Glutamatergic neuron (in vitro differentiated cells): ENCODE results near the gene MFAP2. TPM values are rescaled to one million over a fixed set of nuclear protein-coding genes. Genes with fewer than 3 reads are reported as not detected.

Source experiments
- DNase-seq: peaks from one replicate; pipeline ENCODE4 v3.0.0; 2022
- H3K27ac Mint-ChIP-seq: one replicate; pipeline ENCODE4 v1.8.0; 2020; ENCODE audit warnings: mild to moderate bottlenecking, mixed read lengths, inconsistent platforms; ENCODE audit not compliant: unreplicated experiment
- H3K27me3 Mint-ChIP-seq: one replicate; pipeline ENCODE4 v1.8.0; 2020; ENCODE audit warnings: mild to moderate bottlenecking, moderate library complexity, mixed read lengths, inconsistent platforms; ENCODE audit not compliant: unreplicated experiment
- H3K36me3 Mint-ChIP-seq: one replicate; pipeline ENCODE4 v1.8.0; 2020; ENCODE audit warnings: mild to moderate bottlenecking, mixed read lengths, inconsistent platforms; ENCODE audit not compliant: unreplicated experiment
- H3K4me1 Mint-ChIP-seq: one replicate; pipeline ENCODE4 v1.8.0; 2020; ENCODE audit warnings: mild to moderate bottlenecking, low read depth, mixed read lengths, inconsistent platforms; ENCODE audit not compliant: unreplicated experiment
- H3K4me3 Mint-ChIP-seq: one replicate; pipeline ENCODE4 v1.8.0; 2020; ENCODE audit warnings: mild to moderate bottlenecking, mixed read lengths, inconsistent platforms; ENCODE audit not compliant: unreplicated experiment
- H3K9me3 Mint-ChIP-seq: one replicate; pipeline ENCODE4 v1.8.0; 2020; ENCODE audit warnings: mild to moderate bottlenecking, moderate library complexity, mixed read lengths, inconsistent platforms; ENCODE audit not compliant: unreplicated experiment
- CTCF ChIP-seq: fragments of 200-600 bp; sonication (generic); IDR thresholded peaks from one replicate; pipeline ENCODE4 v1.5.0; 2021; ENCODE audit not compliant: partially characterized antibody, unreplicated experiment
- total RNA-seq: library from RNA; stranded (reverse); fragmentation: NEBNext Ultra II Directional; extraction: Animal tissue kit (Norgen Biotek cat#: 25700); gene quantifications from one replicate; pipeline ENCODE4 v1.2.1, GENCODE V29; 2021; ENCODE audit not compliant: unreplicated experiment

MFAP2 gene
- total RNA-seq, 1 donor from 2014 or later, result 2.1 TPM

GRCh38 chr1:16978567-16979474 lies 1.6 kb downstream of the MFAP2 start:
- no peak for DNase-seq
- H3K4me1 Mint-ChIP-seq, result peaks cover 2% of the 10 kb centered on the region
- no peak overlapping the region for H3K27ac Mint-ChIP-seq

GRCh38 chr1:16978139-16978538 lies 2.3 kb downstream of the MFAP2 start:
- TF ChIP-seq CTCF, result no peak
- no peaks in the 10 kb centered on the region for H3K9me3 Mint-ChIP-seq
- peaks cover 2% of the 10 kb centered on the region for H3K4me1 Mint-ChIP-seq
- DNase-seq, result no peak
- H3K36me3 Mint-ChIP-seq, result no peaks in the 10 kb centered on the region
- H3K27me3 Mint-ChIP-seq, result peaks cover 22% of the 10 kb centered on the region
- H3K27ac Mint-ChIP-seq, result no peak overlapping the region
- no peak overlapping the region for H3K4me3 Mint-ChIP-seq

More at GRCh38 chr1:16978567-16979474, 1.6 kb downstream of the MFAP2 start:
- no peaks in the 10 kb centered on the region for H3K36me3 Mint-ChIP-seq
- H3K9me3 Mint-ChIP-seq, result no peaks in the 10 kb centered on the region
- no peak overlapping the region for H3K4me3 Mint-ChIP-seq
- H3K27me3 Mint-ChIP-seq, result peaks cover 20% of the 10 kb centered on the region
- TF ChIP-seq CTCF, result no peak

- Mint-ChIP-seq H3K4me1 (peaks cover 2% of the 10 kb centered on the region), H3K4me3 (no peak overlapping the region), H3K27me3 (peaks cover 22% of the 10 kb centered on the region), H3K9me3 (no peaks in the 10 kb centered on the region), H3K36me3 (no peaks in the 10 kb centered on the region), H3K27ac (no peak overlapping the region)
- no peak for TF ChIP-seq CTCF
- no peak for DNase-seq
These were observed 3.0 kb downstream of the MFAP2 start for GRCh38 chr1:16977377-16977776.

- H3K27me3 Mint-ChIP-seq, result peaks cover 22% of the 10 kb centered on the region
- no peak overlapping the region for H3K27ac Mint-ChIP-seq
- H3K4me1 Mint-ChIP-seq, result peaks cover 2% of the 10 kb centered on the region
- H3K4me3 Mint-ChIP-seq, result no peak overlapping the region
- no peaks in the 10 kb centered on the region for H3K36me3 Mint-ChIP-seq
- DNase-seq, result no peak
- no peaks in the 10 kb centered on the region for H3K9me3 Mint-ChIP-seq
- no peak for TF ChIP-seq CTCF
These were observed 3.5 kb downstream of the MFAP2 start for GRCh38 chr1:16976966-16977365.

- Mint-ChIP-seq H3K27ac (peak overlapping the region; percentile 6), H3K9me3 (no peaks in the 10 kb centered on the region), H3K4me1 (peaks cover 4% of the 10 kb centered on the region), H3K36me3 (no peaks in the 10 kb centered on the region), H3K27me3 (peaks cover 16% of the 10 kb centered on the region), H3K4me3 (no peak overlapping the region)
- no peak for DNase-seq
- TF ChIP-seq CTCF, result no peak
These were observed 4.6 kb downstream of the MFAP2 start for GRCh38 chr1:16975838-16976237.
